ENCODE results near the gene JAK2. TPM values are rescaled to one million over a fixed set of nuclear protein-coding genes. Genes with fewer than 3 reads are reported as not detected.
"Not testable (repeated sequence)": the region's sequence is repeated elsewhere in the genome, so short reads cannot be mapped to it uniquely, and the experiment has no call there.

Gene JAK2
- polyA plus RNA-seq, 1 donor: 12.9 TPM

- H3K27me3 ChIP-seq (ENCODE audit: control insufficient read depth, insufficient read depth, low read length): no peaks in the 10 kb centered on the region
- no peak overlapping the region for H3K4me3 ChIP-seq (ENCODE audit: low read length)
- H3K9me3 ChIP-seq (ENCODE audit: control insufficient read depth, low read depth, low read length): peaks cover 8% of the 10 kb centered on the region
- H3K36me3 ChIP-seq (ENCODE audit: control insufficient read depth, insufficient read depth, low read length): peaks cover 11% of the 10 kb centered on the region
- WGBS (ENCODE audit: insufficient coverage, low lambda C conversion rate): 89% methylated on average over 3 of the region's 3 CpGs
- no peaks in the 10 kb centered on the region for H3K4me1 ChIP-seq (ENCODE audit: control insufficient read depth, insufficient read depth, low read length)
- DNase-seq: no peak
- H3K27ac ChIP-seq (ENCODE audit: low read length): no peak overlapping the region
These were observed 114.4 kb downstream of the JAK2 start for GRCh38 chr9:5099466-5099865.

DNA sequence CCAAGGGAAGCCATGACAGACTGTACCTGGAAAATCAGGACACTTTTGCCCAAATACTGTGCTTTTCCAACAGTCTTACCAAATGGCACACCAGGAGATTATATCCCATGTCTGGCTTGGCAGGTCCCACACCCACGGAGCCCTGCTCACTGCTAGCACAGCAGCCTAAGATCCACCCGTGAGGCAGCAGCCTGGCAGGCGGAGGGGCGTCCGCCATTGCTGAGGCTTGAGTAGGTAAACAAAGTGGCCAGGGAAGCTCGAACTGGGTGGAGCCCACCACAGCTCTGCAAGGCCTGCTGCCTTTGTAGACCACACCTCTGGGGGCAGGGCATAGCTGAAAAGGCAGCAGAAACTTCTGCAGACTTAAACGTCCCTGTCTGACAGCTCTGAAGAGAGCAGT lies 116.1 kb downstream of the JAK2 start:
- H3K27me3 ChIP-seq (ENCODE audit: control insufficient read depth, insufficient read depth, low read length); H3K27ac ChIP-seq (ENCODE audit: low read length); H3K9me3 ChIP-seq (ENCODE audit: control insufficient read depth, low read depth, low read length); H3K4me3 ChIP-seq (ENCODE audit: low read length); DNase-seq; H3K4me1 ChIP-seq (ENCODE audit: control insufficient read depth, insufficient read depth, low read length): not testable (repeated sequence)
- no CpG with 5 or more reads among the region's 7 CpGs for WGBS (ENCODE audit: insufficient coverage, low lambda C conversion rate)
- peaks cover 11% of the 10 kb centered on the region for H3K36me3 ChIP-seq (ENCODE audit: control insufficient read depth, insufficient read depth, low read length)

DNA sequence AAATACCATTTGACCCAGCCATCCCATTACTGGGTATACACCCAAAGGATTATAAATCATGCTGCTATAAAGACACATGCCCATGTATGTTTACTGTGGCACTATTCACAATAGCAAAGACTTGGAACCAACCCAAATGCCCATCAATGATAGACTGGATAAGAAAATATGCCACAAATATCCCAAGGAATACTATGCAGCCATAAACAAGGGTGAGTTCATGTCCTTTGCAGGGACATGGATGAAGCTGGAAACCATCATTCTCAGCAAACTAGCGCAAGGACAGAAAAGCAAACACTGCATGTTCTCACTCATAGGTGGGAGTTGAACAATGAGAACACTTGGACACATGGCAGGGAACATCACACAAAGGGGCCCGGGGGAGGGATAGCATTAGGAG lies 121.4 kb downstream of the JAK2 start:
- peaks cover 11% of the 10 kb centered on the region for H3K36me3 ChIP-seq (ENCODE audit: control insufficient read depth, insufficient read depth, low read length)
- H3K27me3 ChIP-seq (ENCODE audit: control insufficient read depth, insufficient read depth, low read length); H3K4me1 ChIP-seq (ENCODE audit: control insufficient read depth, insufficient read depth, low read length); DNase-seq; H3K4me3 ChIP-seq (ENCODE audit: low read length); H3K27ac ChIP-seq (ENCODE audit: low read length): not testable (repeated sequence)
- peaks cover 11% of the 10 kb centered on the region for H3K9me3 ChIP-seq (ENCODE audit: control insufficient read depth, low read depth, low read length)
- WGBS (ENCODE audit: insufficient coverage, low lambda C conversion rate): no CpG with 5 or more reads among the region's 2 CpGs

DNA sequence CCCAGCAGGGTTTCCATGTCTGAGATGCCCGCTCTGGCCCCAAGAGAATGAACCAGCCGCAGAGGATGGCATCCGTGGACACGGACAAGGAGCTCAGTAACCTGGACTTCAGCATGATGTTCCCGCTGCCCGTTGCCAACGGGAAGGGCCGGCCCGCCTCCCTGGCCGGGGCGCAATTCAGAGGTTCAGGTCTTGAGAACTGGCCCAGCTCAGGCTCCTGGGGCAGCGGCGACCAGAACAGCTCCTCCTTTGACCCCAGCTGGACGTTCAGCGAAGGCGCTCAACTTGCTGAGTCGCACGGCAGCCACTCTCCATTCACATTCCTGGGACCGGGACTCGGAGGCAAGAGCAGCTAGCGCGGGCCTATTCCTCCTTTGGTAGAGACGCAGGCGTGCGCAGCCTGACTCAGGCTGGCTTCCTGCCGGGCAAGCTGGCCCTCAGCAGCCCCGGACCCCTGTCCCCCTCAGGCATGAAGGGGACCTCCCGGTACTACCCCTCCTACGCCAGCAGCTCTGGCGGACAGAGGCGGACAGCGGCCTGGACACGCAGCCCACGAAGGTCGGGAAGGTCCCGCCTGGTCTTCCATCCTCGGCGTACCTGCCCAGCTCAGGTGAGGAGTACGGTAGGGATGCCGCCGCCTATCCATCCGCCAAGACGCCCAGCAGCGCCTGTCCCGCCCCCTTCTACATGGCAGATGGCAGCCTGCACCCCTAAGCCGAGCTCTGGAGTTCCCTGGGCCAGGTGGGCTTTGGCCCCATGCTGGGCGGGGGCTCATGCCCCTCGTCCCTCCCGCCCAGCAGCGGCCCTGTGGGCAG lies 126.0 kb downstream of the JAK2 start:
- H3K27me3 ChIP-seq (ENCODE audit: control insufficient read depth, insufficient read depth, low read length): no peaks in the 10 kb centered on the region
- H3K36me3 ChIP-seq (ENCODE audit: control insufficient read depth, insufficient read depth, low read length): peaks cover 39% of the 10 kb centered on the region
- H3K9me3 ChIP-seq (ENCODE audit: control insufficient read depth, low read depth, low read length): peaks cover 42% of the 10 kb centered on the region
- DNase-seq: no peak
- no peak overlapping the region for H3K27ac ChIP-seq (ENCODE audit: low read length)
- WGBS (ENCODE audit: insufficient coverage, low lambda C conversion rate): no CpG with 5 or more reads among the region's 50 CpGs
- H3K4me1 ChIP-seq (ENCODE audit: control insufficient read depth, insufficient read depth, low read length): no peaks in the 10 kb centered on the region
- H3K4me3 ChIP-seq (ENCODE audit: low read length): no peak overlapping the region

- Histone ChIP-seq H3K4me3 (ENCODE audit: low read length) (no peak overlapping the region), H3K27ac (ENCODE audit: low read length) (no peak overlapping the region), H3K9me3 (ENCODE audit: control insufficient read depth, low read depth, low read length) (peaks cover 42% of the 10 kb centered on the region), H3K4me1 (ENCODE audit: control insufficient read depth, insufficient read depth, low read length) (no peaks in the 10 kb centered on the region), H3K27me3 (ENCODE audit: control insufficient read depth, insufficient read depth, low read length) (no peaks in the 10 kb centered on the region), H3K36me3 (ENCODE audit: control insufficient read depth, insufficient read depth, low read length) (peaks cover 39% of the 10 kb centered on the region)
- no peak for DNase-seq
- WGBS (ENCODE audit: insufficient coverage, low lambda C conversion rate): no CpG with 5 or more reads among the region's 28 CpGs
These were observed 126.6 kb downstream of the JAK2 start for GRCh38 chr9:5111696-5112095.

- no peak for DNase-seq
- H3K9me3 ChIP-seq (ENCODE audit: control insufficient read depth, low read depth, low read length): peaks cover 42% of the 10 kb centered on the region
- no peak overlapping the region for H3K4me3 ChIP-seq (ENCODE audit: low read length)
- H3K27ac ChIP-seq (ENCODE audit: low read length): no peak overlapping the region
- H3K4me1 ChIP-seq (ENCODE audit: control insufficient read depth, insufficient read depth, low read length): no peaks in the 10 kb centered on the region
- H3K27me3 ChIP-seq (ENCODE audit: control insufficient read depth, insufficient read depth, low read length): no peaks in the 10 kb centered on the region
- WGBS (ENCODE audit: insufficient coverage, low lambda C conversion rate): no CpG with 5 or more reads among the region's 30 CpGs
- H3K36me3 ChIP-seq (ENCODE audit: control insufficient read depth, insufficient read depth, low read length): peaks cover 39% of the 10 kb centered on the region
These were observed 127.1 kb downstream of the JAK2 start for GRCh38 chr9:5112109-5112592.

GRCh38 chr9:5112646-5113045 lies 127.6 kb downstream of the JAK2 start:
- no peak for DNase-seq
- H3K4me1 ChIP-seq (ENCODE audit: control insufficient read depth, insufficient read depth, low read length): no peaks in the 10 kb centered on the region

GRCh38 chr9:5113523-5113922 lies 128.5 kb downstream of the JAK2 start:
- Histone ChIP-seq H3K4me1 (ENCODE audit: control insufficient read depth, insufficient read depth, low read length) (no peaks in the 10 kb centered on the region), H3K9me3 (ENCODE audit: control insufficient read depth, low read depth, low read length) (peaks cover 42% of the 10 kb centered on the region), H3K27ac (ENCODE audit: low read length) (no peak overlapping the region), H3K36me3 (ENCODE audit: control insufficient read depth, insufficient read depth, low read length) (peaks cover 39% of the 10 kb centered on the region), H3K4me3 (ENCODE audit: low read length) (no peak overlapping the region), H3K27me3 (ENCODE audit: control insufficient read depth, insufficient read depth, low read length) (no peaks in the 10 kb centered on the region)
- DNase-seq: no peak
- WGBS (ENCODE audit: insufficient coverage, low lambda C conversion rate): no CpG with 5 or more reads among the region's 10 CpGs

More at GRCh38 chr9:5112646-5113045, 127.6 kb downstream of the JAK2 start:
- WGBS (ENCODE audit: insufficient coverage, low lambda C conversion rate): no CpG with 5 or more reads among the region's 20 CpGs
- no peak overlapping the region for H3K27ac ChIP-seq (ENCODE audit: low read length)
- H3K9me3 ChIP-seq (ENCODE audit: control insufficient read depth, low read depth, low read length): peaks cover 42% of the 10 kb centered on the region
- H3K27me3 ChIP-seq (ENCODE audit: control insufficient read depth, insufficient read depth, low read length): no peaks in the 10 kb centered on the region
- no peak overlapping the region for H3K4me3 ChIP-seq (ENCODE audit: low read length)
- H3K36me3 ChIP-seq (ENCODE audit: control insufficient read depth, insufficient read depth, low read length): peaks cover 39% of the 10 kb centered on the region

- H3K27ac ChIP-seq (ENCODE audit: low read length): no peak overlapping the region
- no peak overlapping the region for H3K4me3 ChIP-seq (ENCODE audit: low read length)
- no peak for DNase-seq
- H3K4me1 ChIP-seq (ENCODE audit: control insufficient read depth, insufficient read depth, low read length): no peaks in the 10 kb centered on the region
- peaks cover 42% of the 10 kb centered on the region for H3K9me3 ChIP-seq (ENCODE audit: control insufficient read depth, low read depth, low read length)
- peaks cover 39% of the 10 kb centered on the region for H3K36me3 ChIP-seq (ENCODE audit: control insufficient read depth, insufficient read depth, low read length)
- WGBS (ENCODE audit: insufficient coverage, low lambda C conversion rate): no CpG with 5 or more reads among the region's 22 CpGs
- H3K27me3 ChIP-seq (ENCODE audit: control insufficient read depth, insufficient read depth, low read length): no peaks in the 10 kb centered on the region
These were observed 129.1 kb downstream of the JAK2 start for GRCh38 chr9:5113994-5114748.

GRCh38 chr9:5122116-5122515 lies 137.0 kb downstream of the JAK2 start:
- no peaks in the 10 kb centered on the region for H3K4me1 ChIP-seq (ENCODE audit: control insufficient read depth, insufficient read depth, low read length)
- no CpG with 5 or more reads among the region's 1 CpG for WGBS (ENCODE audit: insufficient coverage, low lambda C conversion rate)
- no peaks in the 10 kb centered on the region for H3K9me3 ChIP-seq (ENCODE audit: control insufficient read depth, low read depth, low read length)
- DNase-seq: no peak
- H3K27me3 ChIP-seq (ENCODE audit: control insufficient read depth, insufficient read depth, low read length): no peaks in the 10 kb centered on the region
- no peak overlapping the region for H3K4me3 ChIP-seq (ENCODE audit: low read length)
- peaks cover 10% of the 10 kb centered on the region for H3K36me3 ChIP-seq (ENCODE audit: control insufficient read depth, insufficient read depth, low read length)
- H3K27ac ChIP-seq (ENCODE audit: low read length): no peak overlapping the region
